ENCODE data around the gene ST14.

- TF ChIP-seq EZH2 (IDR thresholded peaks at IDR 0.05; ENCODE audit: insufficient read depth, poor library complexity, severe bottlenecking) (no peak), EZH2phosphoT487 (IDR thresholded peaks at IDR 0.05; ENCODE audit: insufficient read depth, low read depth) (no peak)
Measured at GRCh38 chr11:130246270-130246669, 86.7 kb downstream of the ST14 start.
